Activated CD4-positive, alpha-beta memory T cell treated with anti-CD3 and anti-CD28 coated beads for 36 hours (primary cell): ENCODE measurements around the gene CCDC91. TPM values are rescaled to one million over a fixed set of nuclear protein-coding genes. Genes with fewer than 3 reads are reported as not detected.
"Not testable (repeated sequence)": the region's sequence is repeated elsewhere in the genome, so short reads cannot be mapped to it uniquely, and the experiment has no call there.

Experiments used
- CTCF ChIA-PET: fragments of 350-600 bp; sonication (Branson Sonifier 250); formaldehyde crosslinking; loops from one replicate; lab custom pipeline; 2021; ENCODE audit warnings: antibody characterized with exemption, inconsistent platforms; lab: Charles Lee
- POLR2A ChIA-PET: fragments of 350-600 bp; sonication (Branson Sonifier 250); formaldehyde crosslinking; loops from one replicate; lab custom pipeline; 2021; ENCODE audit warnings: antibody characterized with exemption; lab: Charles Lee
- DNase-seq: peaks from one replicate; pipeline ENCODE4 v3.0.0-alpha.2; 2020
- H3K27ac Mint-ChIP-seq: one replicate; pipeline ENCODE4 v1.8.0; 2021; ENCODE audit warnings: mixed read lengths
- H3K27me3 Mint-ChIP-seq: one replicate; pipeline ENCODE4 v1.8.0; 2021; ENCODE audit warnings: mixed read lengths
- H3K36me3 Mint-ChIP-seq: one replicate; pipeline ENCODE4 v1.8.0; 2021; ENCODE audit warnings: mixed read lengths
- H3K4me1 Mint-ChIP-seq: one replicate; pipeline ENCODE4 v1.8.0; 2021; ENCODE audit warnings: low read depth, mixed read lengths
- H3K4me3 Mint-ChIP-seq: one replicate; pipeline ENCODE4 v1.8.0; 2021; ENCODE audit warnings: mild to moderate bottlenecking, mixed read lengths
- H3K9me3 Mint-ChIP-seq: one replicate; pipeline ENCODE4 v1.8.0; 2021; ENCODE audit warnings: mixed read lengths
- intact Hi-C: fragments of 100-400 bp; cut with micrococcal nuclease; formaldehyde crosslinking; loops from one replicate; pipeline ENCODE4 v1.15.1; 2023
- total RNA-seq, 2 experiments: library from RNA; stranded (reverse); gene quantifications; one replicate each; pipeline ENCODE4 v1.2.3, GENCODE V29; 2021

CCDC91 gene
- total RNA-seq, 2 experiments from 2014 or later = 16.5 to 19.7 TPM

GRCh38 chr12:28446031-28446430 lies 255.8 kb downstream of the CCDC91 start:
- Mint-ChIP-seq H3K27ac (no peak overlapping the region), H3K4me3 (no peak overlapping the region), H3K4me1 (no peaks in the 10 kb centered on the region), H3K27me3 (no peaks in the 10 kb centered on the region), H3K9me3 (no peaks in the 10 kb centered on the region), H3K36me3 (peaks cover 8% of the 10 kb centered on the region)
- DNase-seq = no peak
- POLR2A ChIA-PET = no interaction called here
- intact Hi-C loops = no loop called here
- CTCF ChIA-PET = no interaction called here

GRCh38 chr12:28453686-28454085 lies 263.4 kb downstream of the CCDC91 start:
- intact Hi-C loops = no loop called here
- Mint-ChIP-seq H3K27ac (no peak overlapping the region), H3K4me3 (no peak overlapping the region), H3K27me3 (no peaks in the 10 kb centered on the region), H3K36me3 (peaks cover 17% of the 10 kb centered on the region), H3K9me3 (no peaks in the 10 kb centered on the region), H3K4me1 (no peaks in the 10 kb centered on the region)
- CTCF ChIA-PET = no interaction called here
- DNase-seq = no peak
- POLR2A ChIA-PET = no interaction called here

DNA sequence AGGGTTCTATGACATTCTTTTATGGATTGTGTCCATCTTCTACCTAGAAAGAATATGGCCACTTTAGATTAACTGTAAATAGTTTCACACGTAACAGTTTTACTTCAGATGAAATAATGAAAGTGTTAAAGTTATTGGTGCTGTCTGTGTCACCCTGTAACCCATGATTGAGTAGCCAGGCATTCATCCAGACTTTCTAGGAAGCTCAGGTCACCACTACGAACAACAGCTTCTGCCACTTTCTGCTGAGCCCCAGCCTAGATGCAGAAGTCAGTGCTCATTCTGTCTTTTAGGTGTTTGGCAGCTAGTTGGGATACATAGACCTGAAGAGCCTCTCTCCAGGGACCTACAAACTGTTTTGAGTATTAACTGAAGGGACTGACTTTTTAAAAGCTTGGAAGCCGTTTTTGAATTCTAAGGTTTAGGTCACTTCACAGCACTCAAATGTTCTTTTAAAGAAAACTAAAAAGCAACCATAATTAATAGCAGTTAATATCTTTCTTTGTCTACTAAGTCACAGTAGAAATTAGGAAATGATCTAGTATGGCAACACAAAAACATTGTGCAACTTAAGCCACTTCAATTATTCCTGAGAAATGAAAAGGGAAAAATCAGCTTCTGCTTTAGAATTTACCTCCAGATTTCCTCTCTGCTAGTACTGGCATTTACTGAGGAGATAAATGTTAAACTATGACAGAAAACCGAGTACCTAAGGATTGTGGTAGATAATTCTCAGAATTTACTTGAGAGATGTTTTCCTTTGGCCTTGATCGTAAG lies 266.9 kb downstream of the CCDC91 start:
- H3K27ac Mint-ChIP-seq = no peak overlapping the region
- H3K4me1 Mint-ChIP-seq = no peaks in the 10 kb centered on the region
- H3K4me3 Mint-ChIP-seq = no peak overlapping the region
- peaks cover 32% of the 10 kb centered on the region for H3K36me3 Mint-ChIP-seq
- ChIA-PET POLR2A (no interaction called here), CTCF (no interaction called here)
- no peaks in the 10 kb centered on the region for H3K27me3 Mint-ChIP-seq
- no peaks in the 10 kb centered on the region for H3K9me3 Mint-ChIP-seq
- DNase-seq = no peak
- intact Hi-C loops = no loop called here

- ChIA-PET CTCF (no interaction called here), POLR2A (no interaction called here)
- no peak overlapping the region for H3K27ac Mint-ChIP-seq
- DNase-seq = no peak
- intact Hi-C loops = no loop called here
- H3K9me3 Mint-ChIP-seq = no peaks in the 10 kb centered on the region
- H3K36me3 Mint-ChIP-seq = peaks cover 36% of the 10 kb centered on the region
- no peaks in the 10 kb centered on the region for H3K4me1 Mint-ChIP-seq
- no peaks in the 10 kb centered on the region for H3K27me3 Mint-ChIP-seq
- H3K4me3 Mint-ChIP-seq = no peak overlapping the region
These were observed 267.5 kb downstream of the CCDC91 start for GRCh38 chr12:28457785-28458184.

GRCh38 chr12:28459481-28459880 lies 269.2 kb downstream of the CCDC91 start:
- intact Hi-C loops = no loop called here
- Mint-ChIP-seq H3K9me3 (no peaks in the 10 kb centered on the region), H3K36me3 (peaks cover 46% of the 10 kb centered on the region), H3K27ac (no peak overlapping the region), H3K4me3 (no peak overlapping the region), H3K27me3 (no peaks in the 10 kb centered on the region), H3K4me1 (no peaks in the 10 kb centered on the region)
- CTCF ChIA-PET = no interaction called here
- no peak for DNase-seq
- POLR2A ChIA-PET = no interaction called here

GRCh38 chr12:28460420-28461130 lies 270.3 kb downstream of the CCDC91 start:
- H3K27ac Mint-ChIP-seq = no peak overlapping the region
- H3K4me3 Mint-ChIP-seq = no peak overlapping the region
- H3K36me3 Mint-ChIP-seq = peaks cover 44% of the 10 kb centered on the region
- H3K9me3 Mint-ChIP-seq = no peaks in the 10 kb centered on the region
- intact Hi-C loops = no loop called here
- no peak for DNase-seq
- CTCF ChIA-PET = interaction anchor here (0.6 kb wide), 1 partner anchor 1876 kb away, joined by 3 read pairs; no protein-coding TSS in a partner anchor
- no peaks in the 10 kb centered on the region for H3K4me1 Mint-ChIP-seq
- H3K27me3 Mint-ChIP-seq = no peaks in the 10 kb centered on the region
- POLR2A ChIA-PET = no interaction called here

DNA sequence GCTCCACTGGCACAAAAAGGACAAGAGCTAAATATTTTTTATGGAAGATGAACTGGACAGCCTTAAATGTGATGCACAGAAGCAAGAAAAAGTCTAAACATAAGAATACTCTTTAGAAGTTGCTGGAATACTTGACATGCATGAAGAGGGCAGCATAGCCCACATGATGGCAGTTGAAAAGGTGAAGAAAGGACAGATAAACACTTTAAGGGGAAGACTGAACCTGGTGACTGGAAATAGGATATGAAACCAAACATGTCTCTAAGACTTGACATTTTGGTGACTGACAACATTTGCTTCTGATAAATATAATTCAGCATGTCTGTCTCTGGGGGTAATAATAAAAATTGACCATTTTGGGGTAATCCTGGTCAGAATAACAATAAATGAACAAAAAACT lies 273.1 kb downstream of the CCDC91 start:
- CTCF ChIA-PET = no interaction called here
- H3K9me3 Mint-ChIP-seq = peaks cover 4% of the 10 kb centered on the region
- no peaks in the 10 kb centered on the region for H3K4me1 Mint-ChIP-seq
- DNase-seq = no peak
- intact Hi-C loops = no loop called here
- POLR2A ChIA-PET = no interaction called here
- peaks cover 43% of the 10 kb centered on the region for H3K36me3 Mint-ChIP-seq
- H3K27ac Mint-ChIP-seq = no peak overlapping the region
- no peaks in the 10 kb centered on the region for H3K27me3 Mint-ChIP-seq
- no peak overlapping the region for H3K4me3 Mint-ChIP-seq

DNA sequence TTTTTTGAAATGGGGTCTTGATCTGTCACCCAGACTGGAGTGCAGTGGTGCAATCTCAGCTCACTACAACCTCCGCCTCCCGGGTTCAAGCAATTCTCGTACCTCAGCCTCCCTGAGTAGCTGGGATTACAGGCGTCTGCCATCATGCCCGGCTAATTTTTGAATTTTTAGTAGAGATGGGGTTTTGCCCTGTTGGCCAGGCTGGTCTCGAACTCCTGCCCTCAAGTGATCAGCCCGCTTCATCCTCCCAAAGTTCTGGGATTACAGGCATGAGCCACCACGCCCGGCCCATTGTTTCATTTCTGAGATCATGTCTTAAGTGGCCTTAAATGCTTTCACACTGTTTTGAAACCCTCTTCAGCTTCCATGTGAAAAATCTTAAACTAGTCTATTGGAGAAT lies 281.5 kb downstream of the CCDC91 start:
- Mint-ChIP-seq H3K36me3 (peaks cover 38% of the 10 kb centered on the region), H3K9me3 (peaks cover 12% of the 10 kb centered on the region)
- DNase-seq, H3K4me3 Mint-ChIP-seq, H3K4me1 Mint-ChIP-seq, CTCF ChIA-PET, intact Hi-C loops, POLR2A ChIA-PET, H3K27ac Mint-ChIP-seq, H3K27me3 Mint-ChIP-seq: not testable (repeated sequence)

DNA sequence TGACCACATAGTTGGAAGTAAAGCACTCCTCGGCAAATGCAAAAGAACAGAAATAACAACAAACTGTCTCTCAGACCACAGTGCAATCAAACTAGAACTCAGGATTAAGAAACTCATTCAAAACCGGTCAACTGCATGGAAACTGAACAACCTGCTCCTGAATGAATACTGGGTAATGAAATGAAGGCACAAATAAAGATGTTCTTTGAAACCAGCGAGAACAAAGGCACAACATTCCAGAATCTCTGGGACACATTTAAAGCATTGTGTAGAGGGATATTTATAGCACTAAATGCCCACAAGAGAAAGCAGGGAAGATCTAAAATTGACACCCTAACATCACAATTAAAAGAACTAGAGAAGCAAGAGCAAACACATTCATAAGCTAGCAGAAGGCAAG lies 285.9 kb downstream of the CCDC91 start:
- DNase-seq, POLR2A ChIA-PET, CTCF ChIA-PET, H3K4me1 Mint-ChIP-seq, H3K4me3 Mint-ChIP-seq, H3K27ac Mint-ChIP-seq, H3K27me3 Mint-ChIP-seq, intact Hi-C loops: not testable (repeated sequence)
- Mint-ChIP-seq H3K9me3 (peaks cover 18% of the 10 kb centered on the region), H3K36me3 (peaks cover 33% of the 10 kb centered on the region)

GRCh38 chr12:28479097-28479496 lies 288.8 kb downstream of the CCDC91 start:
- H3K36me3 Mint-ChIP-seq = peaks cover 24% of the 10 kb centered on the region
- H3K4me1 Mint-ChIP-seq, CTCF ChIA-PET, intact Hi-C loops, H3K27me3 Mint-ChIP-seq, DNase-seq, H3K27ac Mint-ChIP-seq, H3K4me3 Mint-ChIP-seq, POLR2A ChIA-PET: not testable (repeated sequence)
- peaks cover 18% of the 10 kb centered on the region for H3K9me3 Mint-ChIP-seq

DNA sequence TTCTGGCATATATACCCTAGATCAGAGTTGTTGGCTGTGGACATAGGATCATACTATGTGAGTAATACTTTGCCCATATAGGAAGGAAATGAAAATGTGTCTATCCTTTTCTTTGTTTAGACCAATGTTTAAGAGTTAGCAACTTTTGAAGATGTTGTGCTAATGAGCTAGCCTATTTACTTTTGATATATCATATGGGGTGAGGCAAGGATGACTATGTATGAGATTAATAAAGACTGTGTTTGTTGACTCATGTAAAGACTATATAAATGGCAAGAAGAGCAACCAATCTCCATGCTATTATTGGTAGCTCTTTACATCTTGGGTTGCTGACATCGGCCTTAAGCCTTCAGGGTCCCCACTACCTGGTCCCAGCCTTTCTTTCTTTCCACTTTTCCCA lies 289.4 kb downstream of the CCDC91 start:
- peaks cover 21% of the 10 kb centered on the region for H3K36me3 Mint-ChIP-seq
- DNase-seq = no peak
- H3K4me1 Mint-ChIP-seq = no peaks in the 10 kb centered on the region
- ChIA-PET POLR2A (interaction anchor here (0.6 kb wide), 1 partner anchor 241 kb away, joined by 4 read pairs; no protein-coding TSS in a partner anchor), CTCF (interaction anchor here (0.6 kb wide), 1 partner anchor 815 kb away, joined by 3 read pairs; no protein-coding TSS in a partner anchor)
- no peak overlapping the region for H3K27ac Mint-ChIP-seq
- peaks cover 16% of the 10 kb centered on the region for H3K9me3 Mint-ChIP-seq
- no peaks in the 10 kb centered on the region for H3K27me3 Mint-ChIP-seq
- intact Hi-C loops = no loop called here
- no peak overlapping the region for H3K4me3 Mint-ChIP-seq

DNA sequence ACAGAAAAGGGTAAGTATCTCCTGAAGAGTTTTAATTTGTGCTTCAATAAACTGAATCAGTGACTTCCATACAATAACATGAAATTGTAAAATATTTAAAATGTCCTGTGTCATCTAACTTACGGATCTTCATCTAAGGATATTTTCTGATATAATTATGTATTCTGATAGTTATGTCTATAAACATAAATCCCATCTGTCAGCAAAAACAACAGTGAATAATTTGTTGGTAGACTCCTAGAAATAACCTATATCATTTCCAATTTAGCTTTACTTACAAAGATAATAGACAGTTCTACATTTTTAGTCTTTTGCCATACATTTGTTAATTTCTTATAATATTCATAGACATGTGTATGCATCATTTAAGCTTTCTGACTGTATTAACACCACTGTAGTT lies 293.9 kb downstream of the CCDC91 start:
- intact Hi-C loops = no loop called here
- H3K27me3 Mint-ChIP-seq = no peaks in the 10 kb centered on the region
- H3K9me3 Mint-ChIP-seq = no peaks in the 10 kb centered on the region
- ChIA-PET CTCF (no interaction called here), POLR2A (no interaction called here)
- H3K4me1 Mint-ChIP-seq = no peaks in the 10 kb centered on the region
- DNase-seq = no peak
- no peak overlapping the region for H3K27ac Mint-ChIP-seq
- H3K36me3 Mint-ChIP-seq = peaks cover 11% of the 10 kb centered on the region
- H3K4me3 Mint-ChIP-seq = no peak overlapping the region
